Transverse colon (tissue), 3 donors: ENCODE measurements around the gene CYP27A1.

Experiments
- POLR2A ChIP-seq: fragments of 450-650 bp; IDR thresholded peaks from one replicate; pipeline ENCODE4 v1.6.1; 2016; ENCODE audit warnings: antibody characterized with exemption, mild to moderate bottlenecking, moderate library complexity
- TF ChIP-seq, protein P1 (sequence below), 5 experiments: fragments of 200-600 bp in 3 of 5; fragments of 450-650 bp in 2 of 5; sonication (generic) in 3 of 5; IDR thresholded peaks; 1 replicate in 2 of 5; 2 replicates in 3 of 5; pipeline ENCODE4 v1.5.1; 2016 to 2017; ENCODE audit warnings: antibody characterized with exemption in 5 of 5, inconsistent platforms in 3 of 5, mild to moderate bottlenecking in 2 of 5, moderate library complexity in 1 of 5

DNA sequence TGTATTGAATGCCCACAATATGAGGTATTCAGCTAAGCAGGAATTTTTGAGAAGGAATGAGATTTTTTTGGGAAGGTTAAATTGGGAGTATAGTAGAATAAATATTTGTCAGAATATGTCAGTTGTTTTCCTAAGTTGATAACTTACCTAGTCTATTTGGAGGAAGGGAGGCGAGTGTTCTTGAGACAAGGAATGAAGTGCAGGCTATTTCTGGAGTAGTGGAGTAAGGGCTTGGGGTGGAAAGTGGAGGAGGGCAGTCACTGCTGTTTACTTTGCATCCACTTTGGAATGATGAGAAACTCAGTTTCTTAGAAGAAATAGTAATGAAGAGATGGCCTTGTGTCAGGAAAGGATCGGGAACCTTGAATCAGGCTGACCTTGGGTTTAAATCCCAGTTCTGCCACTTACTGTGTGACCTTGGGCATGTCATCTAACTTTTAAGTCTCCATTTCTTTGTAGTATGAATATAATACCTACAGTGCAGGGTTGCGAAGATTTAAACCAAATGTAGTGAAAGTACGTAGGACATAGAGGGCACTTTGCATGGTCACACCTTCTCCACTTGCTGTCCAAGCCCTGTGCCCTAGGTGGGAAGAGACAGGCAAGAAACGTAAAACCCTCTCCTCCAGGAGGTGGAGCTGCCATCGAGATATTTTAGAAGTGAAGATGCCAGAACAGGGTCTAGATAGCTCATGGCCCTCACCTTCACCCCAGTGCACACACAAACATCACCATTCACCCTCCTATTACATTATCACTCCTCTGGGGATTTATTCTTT is 25.2 kb upstream of the CYP27A1 start:
- TF ChIP-seq, protein P1, sequence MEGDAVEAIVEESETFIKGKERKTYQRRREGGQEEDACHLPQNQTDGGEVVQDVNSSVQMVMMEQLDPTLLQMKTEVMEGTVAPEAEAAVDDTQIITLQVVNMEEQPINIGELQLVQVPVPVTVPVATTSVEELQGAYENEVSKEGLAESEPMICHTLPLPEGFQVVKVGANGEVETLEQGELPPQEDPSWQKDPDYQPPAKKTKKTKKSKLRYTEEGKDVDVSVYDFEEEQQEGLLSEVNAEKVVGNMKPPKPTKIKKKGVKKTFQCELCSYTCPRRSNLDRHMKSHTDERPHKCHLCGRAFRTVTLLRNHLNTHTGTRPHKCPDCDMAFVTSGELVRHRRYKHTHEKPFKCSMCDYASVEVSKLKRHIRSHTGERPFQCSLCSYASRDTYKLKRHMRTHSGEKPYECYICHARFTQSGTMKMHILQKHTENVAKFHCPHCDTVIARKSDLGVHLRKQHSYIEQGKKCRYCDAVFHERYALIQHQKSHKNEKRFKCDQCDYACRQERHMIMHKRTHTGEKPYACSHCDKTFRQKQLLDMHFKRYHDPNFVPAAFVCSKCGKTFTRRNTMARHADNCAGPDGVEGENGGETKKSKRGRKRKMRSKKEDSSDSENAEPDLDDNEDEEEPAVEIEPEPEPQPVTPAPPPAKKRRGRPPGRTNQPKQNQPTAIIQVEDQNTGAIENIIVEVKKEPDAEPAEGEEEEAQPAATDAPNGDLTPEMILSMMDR (IDR thresholded peaks at IDR 0.05) = no peak
- no peak for TF ChIP-seq POLR2A
